HG02759 (cell line): ENCODE results near the gene P2RX5.

Experiments
- ATAC-seq: cut with Tn5 transposase; IDR thresholded peaks from one replicate; pipeline ENCODE4 v1.9.1; 2021; ENCODE audit warnings: mild to moderate bottlenecking, moderate library complexity; ENCODE audit not compliant: unreplicated experiment

The P2RX5 gene

DNA sequence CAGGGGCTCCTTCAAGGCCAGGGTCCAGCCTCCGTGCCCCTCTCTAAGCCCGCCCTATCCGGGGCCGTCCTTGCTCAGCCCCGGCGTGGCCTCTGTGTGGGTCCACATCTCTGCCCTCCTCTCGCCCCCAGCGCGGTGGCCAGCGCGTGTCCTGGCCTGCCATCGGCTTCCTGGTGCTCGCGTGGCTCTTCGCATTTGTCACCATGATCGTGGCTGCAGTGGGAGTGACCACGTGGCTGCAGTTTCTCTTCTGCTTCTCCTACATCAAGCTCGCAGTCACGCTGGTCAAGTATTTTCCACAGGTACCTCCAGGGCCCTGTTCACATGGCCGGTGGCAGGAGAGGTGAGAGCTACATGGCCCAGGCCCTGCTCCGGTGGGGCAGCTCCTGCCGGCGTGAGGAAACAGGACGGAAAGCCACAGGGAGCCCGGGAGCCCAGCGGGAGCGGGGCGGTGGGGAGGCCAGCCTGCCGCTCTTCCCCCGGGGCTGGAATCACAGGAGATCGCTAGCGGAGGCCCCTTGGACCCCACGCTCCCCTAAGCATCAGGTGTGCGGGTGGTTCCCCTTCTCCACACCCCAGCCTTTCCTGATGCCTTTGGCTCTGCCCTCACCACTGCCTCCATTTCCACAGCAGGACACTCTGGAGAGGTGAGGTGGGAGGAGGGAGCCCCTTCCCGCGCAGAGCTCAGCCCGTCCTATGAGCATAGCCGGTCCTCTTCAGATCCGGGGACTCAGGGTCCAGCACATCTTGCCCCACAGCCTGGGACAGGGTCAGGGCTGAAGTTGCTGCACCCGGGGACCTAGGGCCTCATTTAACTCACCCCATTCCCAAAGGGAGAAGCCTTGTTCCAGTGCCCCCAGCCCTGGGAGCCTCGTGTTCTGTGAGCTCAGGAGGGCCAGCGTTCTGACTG lies 37.8 kb downstream of the P2RX5 start:
- ATAC-seq: no peak

DNA sequence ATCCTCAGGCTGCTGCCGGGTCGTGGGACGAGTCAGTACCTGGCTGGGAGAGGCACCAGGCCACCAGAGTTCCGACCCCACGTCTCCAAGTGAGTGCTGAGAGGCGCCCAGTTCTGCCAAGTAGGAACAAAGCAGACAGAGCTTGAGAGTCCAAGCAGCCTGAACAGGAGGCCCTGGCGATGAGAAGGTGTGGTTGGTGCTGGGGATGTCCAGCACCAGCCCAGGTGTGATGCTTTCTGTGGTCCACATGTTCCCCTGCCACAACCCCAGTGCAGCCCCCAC lies 38.4 kb downstream of the P2RX5 start:
- no peak for ATAC-seq

DNA sequence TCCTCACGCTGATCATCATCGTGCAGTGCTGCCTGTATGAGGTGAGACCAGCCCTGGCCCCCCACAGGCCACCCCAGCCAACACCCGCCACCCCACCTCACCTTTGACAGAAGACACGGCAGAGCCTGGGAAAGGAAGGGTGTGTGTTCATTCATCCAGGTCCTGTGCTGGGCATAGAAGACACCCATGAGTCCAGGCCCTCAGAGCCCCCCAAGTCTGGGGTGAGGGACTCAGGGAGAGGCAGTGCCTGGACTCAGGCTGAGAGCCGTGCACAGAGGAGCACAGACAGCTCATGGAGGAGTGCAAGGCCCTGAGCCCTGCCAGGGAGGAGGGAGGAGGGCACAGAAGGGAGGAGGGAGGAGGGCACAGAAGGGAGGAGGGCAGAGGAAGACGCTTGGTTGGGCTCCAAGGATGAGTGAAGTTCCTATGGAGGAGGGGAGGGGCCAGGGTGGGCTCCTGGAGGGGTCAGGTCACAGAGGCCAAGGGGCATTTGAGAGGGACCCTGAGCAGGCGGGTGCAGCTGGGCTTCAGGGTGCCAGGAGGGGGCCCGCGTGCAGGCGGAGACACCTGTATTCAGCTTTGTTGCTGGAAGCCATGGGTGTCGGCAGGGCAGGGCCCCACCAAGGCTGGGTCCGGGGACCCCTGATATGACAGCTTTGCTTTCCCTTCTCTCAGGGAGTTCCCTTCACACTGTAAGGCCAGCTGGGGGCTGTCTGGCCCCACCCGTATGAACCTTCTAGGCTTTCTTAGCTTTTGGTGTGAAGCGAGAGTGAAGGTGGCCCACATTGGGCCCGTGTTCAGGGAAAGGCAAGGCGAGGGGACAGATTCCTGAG lies 39.0 kb downstream of the P2RX5 start:
- no peak for ATAC-seq

DNA sequence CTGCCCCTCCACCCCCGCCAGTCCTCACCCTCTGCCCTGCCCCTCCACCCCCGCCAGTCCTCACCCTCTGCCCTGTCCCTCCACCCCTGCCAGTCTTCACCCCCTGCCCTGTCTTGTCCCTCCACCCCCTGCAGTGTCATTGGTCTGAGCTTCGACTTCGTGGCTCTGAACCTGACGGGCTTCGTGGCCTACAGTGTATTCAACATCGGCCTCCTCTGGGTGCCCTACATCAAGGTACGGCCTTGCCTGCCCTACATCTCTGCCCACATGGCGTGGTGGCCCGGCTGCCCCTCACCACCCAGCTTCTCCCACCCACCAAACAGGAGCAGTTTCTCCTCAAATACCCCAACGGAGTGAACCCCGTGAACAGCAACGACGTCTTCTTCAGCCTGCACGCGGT lies 39.6 kb downstream of the P2RX5 start:
- no peak for ATAC-seq

DNA sequence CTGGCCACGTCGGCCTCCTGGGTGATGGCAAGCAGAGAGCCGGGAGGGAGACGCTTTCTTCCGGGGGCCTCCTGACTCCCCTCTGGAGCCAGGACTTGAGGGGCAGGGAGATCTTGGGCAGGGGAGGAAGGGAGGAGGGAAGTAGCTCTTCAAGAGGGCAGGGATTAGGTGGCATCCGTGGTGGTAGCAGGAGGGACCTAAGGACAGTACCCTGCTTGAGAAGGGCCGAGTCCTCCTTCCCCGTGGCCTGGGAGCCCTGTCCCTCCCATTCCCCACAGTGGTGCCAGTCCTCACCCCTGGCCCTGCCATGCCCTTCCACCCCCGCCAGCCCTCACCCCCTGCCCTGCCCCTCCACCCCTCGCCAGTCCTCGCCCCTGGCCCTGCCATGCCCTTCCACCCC lies 40.2 kb downstream of the P2RX5 start:
- ATAC-seq: no peak

DNA sequence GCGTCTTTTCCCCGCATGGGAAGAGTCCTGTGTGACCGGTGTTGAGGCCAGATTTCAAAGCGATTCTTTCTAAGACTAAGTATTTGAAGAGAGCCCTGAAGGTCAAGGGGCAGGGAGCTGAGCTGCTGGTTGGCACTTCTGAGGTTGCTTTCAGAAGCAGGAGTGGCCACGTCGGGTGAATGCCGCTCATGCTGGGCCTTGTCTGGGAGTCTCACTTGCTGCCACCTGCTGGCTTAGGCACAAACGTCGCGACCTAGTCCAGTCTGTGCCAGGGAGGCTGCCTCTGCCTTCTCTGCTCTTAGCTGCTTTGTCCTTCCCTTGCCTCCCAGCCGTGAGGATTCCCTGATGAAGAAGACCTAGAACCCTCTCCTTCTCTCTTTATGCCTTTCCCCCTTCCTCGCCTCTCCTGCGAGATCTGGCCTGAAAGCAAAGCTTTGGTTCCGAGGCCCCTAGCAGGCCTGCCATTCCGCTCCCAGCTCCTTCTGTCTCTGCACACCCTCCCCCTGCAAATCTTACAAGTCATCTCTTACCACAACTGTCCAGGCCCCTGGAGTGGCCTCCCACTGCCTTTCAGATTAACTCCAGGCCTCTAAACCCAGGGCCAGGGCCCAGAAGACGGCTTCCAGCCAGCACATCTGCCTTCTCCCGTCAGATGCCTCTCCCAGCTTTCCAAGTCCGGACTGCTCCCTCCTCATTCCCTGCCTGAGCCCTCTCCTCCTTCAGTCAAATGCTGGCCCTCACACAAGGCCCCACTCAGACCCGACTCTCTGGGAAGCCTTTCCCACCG lies 48.0 kb downstream of the P2RX5 start:
- ATAC-seq: no peak

DNA sequence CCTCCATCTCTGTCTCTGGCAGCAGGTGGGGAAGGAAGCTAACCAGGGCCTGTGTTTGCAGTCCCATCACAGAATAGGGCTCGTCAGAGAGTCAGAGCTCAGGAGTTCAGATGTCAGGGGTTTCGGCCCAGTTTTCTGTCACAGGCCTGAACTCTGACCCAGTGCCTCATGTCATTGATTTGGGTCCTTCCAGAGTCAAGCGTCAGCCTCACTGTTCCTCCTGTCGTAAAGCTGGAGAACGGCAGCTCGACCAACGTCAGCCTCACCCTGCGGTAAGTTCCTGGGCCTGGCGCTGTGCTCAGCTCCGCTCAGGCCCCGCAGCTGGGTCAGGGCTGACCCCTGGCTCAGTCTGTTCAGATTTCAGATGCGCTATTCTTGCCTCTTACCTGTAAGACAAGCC lies 48.7 kb downstream of the P2RX5 start:
- ATAC-seq: no peak

DNA sequence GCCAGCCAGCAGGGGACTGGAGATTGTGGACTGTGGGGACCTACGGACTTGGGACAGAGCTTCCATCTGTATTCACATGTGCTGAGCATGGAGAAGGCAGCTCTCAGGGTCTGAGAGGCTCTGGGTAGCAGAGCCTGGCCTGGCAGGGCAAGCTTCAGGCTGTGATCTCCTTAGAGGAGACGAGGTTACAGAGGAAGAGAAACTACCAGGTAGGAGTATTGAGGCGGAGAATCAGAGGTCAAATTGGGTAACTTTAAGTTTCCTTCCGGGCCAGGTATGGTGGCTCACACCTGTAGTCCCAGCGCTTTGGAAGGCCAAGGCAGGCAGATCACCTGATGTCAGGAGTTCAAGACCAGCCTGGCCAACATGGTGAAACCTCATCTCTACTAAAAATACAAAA lies 50.6 kb downstream of the P2RX5 start:
- no peak for ATAC-seq

DNA sequence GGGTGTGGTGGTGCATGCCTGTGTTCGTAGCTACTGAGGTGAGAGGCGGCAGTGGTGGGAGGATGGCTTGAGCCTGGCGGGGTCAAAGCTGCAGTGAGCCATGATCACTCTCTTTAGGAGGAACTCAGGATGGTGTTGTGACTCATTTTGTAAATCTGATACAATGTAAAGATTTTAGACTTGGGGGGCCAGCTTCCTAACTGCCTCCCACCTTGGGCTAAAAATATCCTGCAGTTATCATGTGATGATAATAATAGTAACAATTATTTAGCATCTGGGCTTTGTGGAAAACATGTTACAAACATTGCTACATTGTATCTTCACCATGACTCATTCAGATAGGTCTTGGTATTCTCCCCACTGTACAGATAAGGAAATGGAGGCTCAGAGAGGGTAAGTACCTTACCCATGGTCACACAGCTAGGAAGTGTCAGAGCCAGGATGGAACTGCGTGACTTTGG lies 52.0 kb downstream of the P2RX5 start:
- ATAC-seq: no peak

DNA sequence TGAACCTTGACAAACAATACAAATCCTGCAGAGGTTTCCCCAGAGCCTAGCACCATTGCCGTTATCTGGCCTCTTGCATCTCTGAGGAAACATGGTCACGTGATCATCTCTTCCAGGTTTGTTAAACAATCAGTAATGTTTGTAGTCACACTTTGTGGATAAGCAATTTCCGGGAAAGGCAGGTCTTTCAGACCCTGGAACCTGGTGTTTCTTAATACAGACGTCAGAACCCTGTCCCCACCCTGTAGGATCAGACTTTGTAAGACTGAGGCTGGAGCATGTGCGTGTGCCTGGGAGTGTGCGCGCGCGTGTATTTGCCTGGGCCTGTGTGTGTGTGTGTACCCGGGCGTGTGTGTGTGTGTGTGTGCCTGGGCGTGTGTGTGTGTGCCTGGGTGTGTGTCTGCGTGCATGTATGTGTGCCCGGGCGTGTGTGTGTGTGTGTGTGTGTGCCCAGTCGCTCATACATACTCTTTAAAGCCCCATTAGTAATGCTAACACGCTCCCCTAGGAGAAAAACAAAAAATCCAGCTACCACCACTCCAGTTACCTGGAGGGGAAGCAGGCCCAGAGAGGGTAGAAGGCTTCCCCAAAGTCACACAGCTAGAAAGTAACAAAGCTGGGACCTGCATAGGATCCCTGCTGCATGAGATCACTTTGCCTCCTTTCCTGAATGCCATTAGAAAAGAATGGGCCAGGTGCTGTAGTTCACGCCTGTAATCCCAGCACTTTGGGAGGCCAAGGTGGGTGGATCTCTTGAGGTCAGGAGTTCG lies 54.1 kb downstream of the P2RX5 start:
- no peak for ATAC-seq

DNA sequence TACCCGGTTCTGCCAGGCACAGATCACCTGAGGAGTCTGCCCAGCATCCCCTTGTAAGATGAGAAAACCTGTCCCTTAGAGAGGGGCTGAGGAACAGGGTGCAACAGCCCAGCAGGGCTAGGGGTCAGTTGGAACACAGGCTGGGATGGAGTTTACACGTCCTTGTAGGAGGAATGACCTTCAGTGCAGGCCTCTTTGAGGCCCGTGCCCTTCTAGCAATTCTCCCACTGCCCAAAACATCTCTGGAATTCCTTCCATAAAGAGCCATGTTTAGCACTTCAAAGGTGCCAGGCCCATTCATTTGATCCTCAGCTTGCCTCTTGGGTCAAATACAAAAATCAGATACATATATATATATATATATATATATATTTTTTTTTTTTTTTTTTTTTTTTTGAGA lies 54.9 kb downstream of the P2RX5 start:
- no peak for ATAC-seq

DNA sequence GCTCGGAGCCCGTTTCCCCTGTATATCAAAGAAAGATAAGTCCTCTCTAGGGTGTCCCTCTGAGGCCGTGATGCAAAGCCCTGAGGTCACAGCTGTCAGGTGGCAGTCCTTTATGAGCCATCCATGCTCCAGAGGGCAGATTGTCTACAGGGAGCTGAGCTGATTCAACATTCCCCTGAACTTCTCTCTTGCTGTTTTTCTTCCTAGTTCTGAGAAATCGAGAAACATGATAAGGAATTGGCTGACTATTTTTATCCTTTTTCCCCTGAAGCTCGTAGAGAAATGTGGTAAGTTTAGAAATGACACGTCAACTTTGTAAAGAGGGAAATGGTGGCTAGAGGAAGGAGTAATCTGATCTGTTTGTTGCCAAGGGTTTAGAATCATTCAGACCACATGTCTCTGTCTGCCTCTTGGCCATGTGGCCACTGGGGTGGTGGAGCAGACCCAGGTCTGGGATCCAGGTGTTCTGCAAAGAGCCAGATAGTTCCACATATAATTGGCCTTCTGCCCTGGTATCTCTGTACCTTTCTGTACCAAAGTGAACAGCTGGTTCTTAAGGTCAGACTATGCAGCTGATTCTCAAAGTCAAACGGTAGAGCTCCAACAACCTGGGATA lies 55.9 kb downstream of the P2RX5 start:
- no peak for ATAC-seq

DNA sequence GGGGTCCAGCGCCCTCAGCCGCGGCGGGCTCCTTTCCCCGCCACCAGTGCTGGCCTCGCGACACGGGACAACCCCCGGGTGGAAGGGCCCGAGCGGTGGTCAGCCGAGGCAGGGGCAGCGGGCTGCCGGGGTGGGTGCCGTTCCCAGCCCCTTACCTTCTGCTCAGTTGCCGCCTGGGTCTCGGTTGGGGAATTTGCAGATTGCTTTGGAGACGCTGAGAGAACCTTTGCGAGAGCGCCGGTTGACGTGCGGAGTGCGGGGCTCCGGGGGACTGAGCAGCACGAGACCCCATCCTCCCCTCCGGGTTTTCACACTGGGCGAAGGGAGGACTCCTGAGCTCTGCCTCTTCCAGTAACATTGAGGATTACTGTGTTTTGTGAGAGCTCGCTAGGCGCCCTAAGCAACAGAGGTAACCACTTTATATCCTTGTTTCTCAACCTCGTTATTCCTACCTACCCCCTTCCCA lies 59.0 kb downstream of the P2RX5 start:
- ATAC-seq: peak; percentile 14

DNA sequence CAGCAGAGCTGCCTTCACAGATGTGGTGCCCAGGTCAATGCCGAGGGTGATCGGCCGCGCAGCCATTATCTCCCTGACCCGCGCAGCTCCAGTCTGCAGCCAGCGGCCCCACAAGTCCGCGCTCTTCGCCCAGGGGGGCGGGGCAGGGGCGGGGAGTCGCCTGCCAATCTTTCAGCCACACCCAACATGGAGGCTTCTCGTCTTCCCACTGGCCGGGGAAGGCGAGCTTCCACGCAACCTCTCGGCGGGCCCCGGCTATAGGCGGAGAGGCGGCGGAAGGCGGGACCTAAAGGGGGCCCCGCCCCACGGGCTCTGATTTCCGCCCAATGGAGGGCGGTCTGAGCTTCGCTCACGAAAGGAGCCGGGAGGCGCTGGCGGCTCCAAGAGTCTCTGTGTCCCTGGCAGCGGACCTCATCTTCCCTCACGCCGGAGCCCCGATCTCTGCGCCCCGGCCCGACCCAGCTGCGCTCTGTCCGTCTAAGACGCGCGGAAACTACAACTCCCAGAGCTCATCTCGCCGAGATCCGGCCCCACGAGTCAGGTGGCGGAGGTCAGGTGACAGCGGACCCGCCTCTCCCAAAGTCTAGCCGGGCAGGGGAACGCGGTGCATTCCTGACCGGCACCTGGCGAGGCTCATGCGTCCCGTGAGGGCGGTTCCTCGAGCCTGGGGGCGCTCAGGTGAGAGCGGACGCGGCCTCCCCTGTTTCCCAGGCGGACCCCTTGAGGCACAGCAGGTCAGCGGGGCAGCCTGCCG lies 59.6 kb downstream of the P2RX5 start, which contains the start of the genes CTNS and SHPK:
Gene CTNS, plus strand, starts transcription at position 607 of the 754 bp plus-strand sequence. CDS start 3,447 bp downstream, outside the sequence.
Gene SHPK, minus strand, starts transcription at position 97 of the 754 bp plus-strand sequence. Its CDS starts 31 bp downstream, at position 66.
- ATAC-seq: peak; percentile 95

DNA sequence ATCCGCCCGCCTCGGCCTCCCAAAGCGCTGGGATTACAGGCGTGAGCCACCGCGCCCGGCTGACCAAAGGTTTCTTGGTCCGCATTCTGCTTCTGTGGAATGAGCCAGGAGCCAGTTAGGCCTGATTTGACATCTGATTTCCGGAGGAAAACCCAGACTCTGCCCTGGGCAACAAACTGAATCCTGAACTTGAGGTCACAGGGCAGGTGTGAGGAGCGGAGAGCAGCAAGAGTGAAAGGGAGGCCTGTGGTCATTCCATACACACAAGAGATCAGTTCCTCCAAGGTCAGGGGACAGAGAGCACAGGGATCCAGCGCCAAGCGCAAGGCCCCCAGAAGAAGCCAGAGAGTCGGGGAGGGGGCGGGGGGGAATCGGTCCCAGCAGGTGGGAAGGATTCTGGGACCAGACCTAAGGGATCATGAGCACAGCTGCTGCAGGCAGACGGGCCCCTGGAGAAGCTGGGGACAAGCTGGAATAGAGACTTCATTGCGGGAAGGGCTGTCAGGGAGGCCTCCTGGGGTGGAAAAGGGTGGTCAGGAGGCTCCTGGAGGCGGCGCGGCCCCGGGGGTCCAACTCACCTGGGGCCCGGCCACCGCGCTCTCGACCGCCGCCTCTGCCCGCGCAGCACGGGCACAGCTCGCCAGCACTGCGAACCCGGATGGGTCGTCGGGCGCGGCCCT lies 60.3 kb downstream of the P2RX5 start:
- ATAC-seq: no peak

DNA sequence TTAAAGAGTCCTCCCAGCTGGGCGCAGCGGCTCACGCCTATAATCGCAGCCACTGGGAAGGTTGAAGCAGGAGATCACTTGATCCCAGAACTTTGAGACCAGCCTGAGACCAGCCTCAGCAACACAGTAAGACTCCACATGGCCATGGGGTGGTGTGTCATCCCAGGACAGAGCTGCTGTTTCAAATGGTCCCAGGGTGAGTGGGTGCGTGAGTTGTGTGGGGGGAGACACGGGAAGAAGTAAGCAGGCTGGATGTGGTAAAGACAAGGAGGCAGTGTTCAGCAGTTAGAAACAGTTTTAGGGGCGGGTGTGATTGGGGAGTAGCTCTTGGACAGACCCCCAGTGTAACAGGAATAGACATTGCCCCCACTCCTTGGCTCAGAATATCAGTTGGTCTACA lies 63.7 kb downstream of the P2RX5 start:
- no peak for ATAC-seq

DNA sequence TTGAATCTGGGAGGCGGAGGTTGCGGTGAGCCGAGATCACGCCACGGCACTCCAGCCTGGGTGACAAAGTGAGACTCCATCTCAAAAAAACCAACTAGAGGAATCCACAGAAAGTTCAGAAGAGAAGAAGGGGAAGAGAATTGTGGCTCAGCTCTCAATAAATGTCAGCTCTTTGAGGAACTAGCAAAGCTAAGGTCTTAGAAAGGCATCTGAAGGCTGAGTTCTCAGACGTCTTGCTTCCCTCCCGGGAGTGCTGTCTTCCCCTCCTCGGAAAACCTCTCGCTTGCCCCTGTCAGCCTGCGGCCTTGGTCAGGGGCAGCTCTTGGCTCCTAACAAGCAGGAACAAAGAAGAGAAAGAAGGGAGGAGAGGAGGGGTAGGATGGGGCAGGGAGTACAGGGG lies 65.2 kb downstream of the P2RX5 start:
- ATAC-seq: no peak

DNA sequence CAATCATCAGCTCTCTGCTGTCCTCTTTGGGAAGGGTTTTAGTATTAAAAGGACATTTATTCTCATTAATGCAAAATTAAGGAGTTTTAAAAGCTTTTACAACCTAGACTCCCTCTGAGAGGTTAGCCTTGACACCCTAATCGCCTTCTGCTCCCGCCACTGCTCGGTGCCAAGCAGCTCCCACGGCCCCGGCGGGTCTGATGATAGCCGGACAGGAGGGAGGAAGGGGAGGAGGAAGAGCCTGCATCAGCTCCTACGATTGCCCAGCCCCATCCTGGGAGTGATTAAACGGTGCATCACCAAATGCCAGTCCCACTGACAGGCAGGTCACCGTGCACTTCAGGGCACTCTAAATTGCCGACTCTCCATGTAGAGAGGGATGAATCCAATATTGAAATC lies 68.2 kb downstream of the P2RX5 start:
- no peak for ATAC-seq
